Measurements from ENCODE around the gene KRT25. TPM values are rescaled to one million over a fixed set of nuclear protein-coding genes. Genes with fewer than 3 reads are reported as not detected.

The KRT25 gene
- total RNA-seq, 2 donors from 2014 or later = not detected

- ATAC-seq (ENCODE audit: insufficient number of reproducible peaks, low FRiP score, low read depth) (no peak), DNase-seq (ENCODE audit: low spot score) (no peak)
- H3K27me3 ChIP-seq (replicated peaks; ENCODE audit: insufficient read depth) = no peaks in the 10 kb centered on the region
- no peaks in the 10 kb centered on the region for H3K4me1 ChIP-seq (ENCODE audit: control insufficient read depth in 1 of 2, low read depth in 2 of 2)
- no peaks in the 10 kb centered on the region for H3K36me3 ChIP-seq
- H3K27ac ChIP-seq = no peak overlapping the region
- no peak for TF ChIP-seq CTCF (IDR thresholded peaks at IDR 0.05)
- no peak overlapping the region for H3K4me3 ChIP-seq
- H3K9me3 ChIP-seq = no peaks in the 10 kb centered on the region
Observed at GRCh38 chr17:40796846-40797245, 41.7 kb upstream of the KRT25 start.

GRCh38 chr17:40795019-40795667 lies 40.0 kb upstream of the KRT25 start:
- no peak for DNase-seq (ENCODE audit: low spot score)
- Histone ChIP-seq H3K4me1 (ENCODE audit: control insufficient read depth in 1 of 2, low read depth in 2 of 2) (no peaks in the 10 kb centered on the region), H3K4me3 (no peak overlapping the region), H3K9me3 (no peaks in the 10 kb centered on the region), H3K27me3 (replicated peaks; ENCODE audit: insufficient read depth) (no peaks in the 10 kb centered on the region), H3K27ac (no peak overlapping the region), H3K36me3 (no peaks in the 10 kb centered on the region)
- no peak for TF ChIP-seq CTCF (IDR thresholded peaks at IDR 0.05)
- ATAC-seq (ENCODE audit: insufficient number of reproducible peaks, low FRiP score, low read depth) = no peak

GRCh38 chr17:40794466-40794865 lies 39.3 kb upstream of the KRT25 start:
- no peak for DNase-seq (ENCODE audit: low spot score)
- no peaks in the 10 kb centered on the region for H3K4me1 ChIP-seq (ENCODE audit: control insufficient read depth in 1 of 2, low read depth in 2 of 2)
- no peak overlapping the region for H3K27ac ChIP-seq
- H3K36me3 ChIP-seq = no peaks in the 10 kb centered on the region
- TF ChIP-seq CTCF (IDR thresholded peaks at IDR 0.05) = no peak
- ATAC-seq (ENCODE audit: insufficient number of reproducible peaks, low FRiP score, low read depth) = no peak
- no peak overlapping the region for H3K4me3 ChIP-seq
- no peaks in the 10 kb centered on the region for H3K9me3 ChIP-seq
- H3K27me3 ChIP-seq (replicated peaks; ENCODE audit: insufficient read depth) = no peaks in the 10 kb centered on the region

GRCh38 chr17:40793832-40794231 lies 38.7 kb upstream of the KRT25 start:
- no peak for ATAC-seq (ENCODE audit: insufficient number of reproducible peaks, low FRiP score, low read depth)
- H3K36me3 ChIP-seq = no peaks in the 10 kb centered on the region
- H3K4me1 ChIP-seq (ENCODE audit: control insufficient read depth in 1 of 2, low read depth in 2 of 2) = no peaks in the 10 kb centered on the region
- no peak overlapping the region for H3K27ac ChIP-seq
- H3K27me3 ChIP-seq (replicated peaks; ENCODE audit: insufficient read depth) = no peaks in the 10 kb centered on the region
- no peak overlapping the region for H3K4me3 ChIP-seq
- H3K9me3 ChIP-seq = no peaks in the 10 kb centered on the region
- TF ChIP-seq CTCF (IDR thresholded peaks at IDR 0.05) = no peak
- no peak for DNase-seq (ENCODE audit: low spot score)

- H3K36me3 ChIP-seq = no peaks in the 10 kb centered on the region
- H3K27me3 ChIP-seq (replicated peaks; ENCODE audit: insufficient read depth) = no peaks in the 10 kb centered on the region
- DNase-seq (ENCODE audit: low spot score) = no peak
- H3K9me3 ChIP-seq = no peaks in the 10 kb centered on the region
- no peaks in the 10 kb centered on the region for H3K4me1 ChIP-seq (ENCODE audit: control insufficient read depth in 1 of 2, low read depth in 2 of 2)
- TF ChIP-seq CTCF (IDR thresholded peaks at IDR 0.05) = peak; percentile 35
- no peak overlapping the region for H3K27ac ChIP-seq
- H3K4me3 ChIP-seq = no peak overlapping the region
- no peak for ATAC-seq (ENCODE audit: insufficient number of reproducible peaks, low FRiP score, low read depth)
Observed at GRCh38 chr17:40791787-40792436, 36.8 kb upstream of the KRT25 start.

All from thoracic aorta (tissue), 2 donors.